ENCODE measurements around the gene TXNL1.

DNA sequence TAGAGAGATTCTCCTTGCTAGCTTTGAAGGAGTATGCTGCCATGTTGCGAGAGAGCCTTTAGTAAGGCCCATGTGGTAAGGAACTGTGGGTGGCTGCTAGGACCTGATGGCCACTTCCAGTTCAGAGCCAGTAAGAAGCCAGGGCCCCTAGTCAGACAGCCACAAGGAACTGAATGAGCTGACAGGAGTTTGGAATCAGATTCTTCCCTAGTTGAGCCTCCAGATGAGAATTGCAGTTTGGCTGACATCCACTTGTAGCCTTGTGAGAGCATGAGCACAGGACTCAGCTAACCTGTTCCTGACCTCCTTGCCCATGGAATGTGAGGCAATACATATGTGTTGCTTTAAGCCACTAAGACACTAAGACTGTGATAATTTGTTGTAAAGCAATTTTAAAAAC is 11.6 kb upstream of the TXNL1 start:
- TF ChIP-seq, protein P1, sequence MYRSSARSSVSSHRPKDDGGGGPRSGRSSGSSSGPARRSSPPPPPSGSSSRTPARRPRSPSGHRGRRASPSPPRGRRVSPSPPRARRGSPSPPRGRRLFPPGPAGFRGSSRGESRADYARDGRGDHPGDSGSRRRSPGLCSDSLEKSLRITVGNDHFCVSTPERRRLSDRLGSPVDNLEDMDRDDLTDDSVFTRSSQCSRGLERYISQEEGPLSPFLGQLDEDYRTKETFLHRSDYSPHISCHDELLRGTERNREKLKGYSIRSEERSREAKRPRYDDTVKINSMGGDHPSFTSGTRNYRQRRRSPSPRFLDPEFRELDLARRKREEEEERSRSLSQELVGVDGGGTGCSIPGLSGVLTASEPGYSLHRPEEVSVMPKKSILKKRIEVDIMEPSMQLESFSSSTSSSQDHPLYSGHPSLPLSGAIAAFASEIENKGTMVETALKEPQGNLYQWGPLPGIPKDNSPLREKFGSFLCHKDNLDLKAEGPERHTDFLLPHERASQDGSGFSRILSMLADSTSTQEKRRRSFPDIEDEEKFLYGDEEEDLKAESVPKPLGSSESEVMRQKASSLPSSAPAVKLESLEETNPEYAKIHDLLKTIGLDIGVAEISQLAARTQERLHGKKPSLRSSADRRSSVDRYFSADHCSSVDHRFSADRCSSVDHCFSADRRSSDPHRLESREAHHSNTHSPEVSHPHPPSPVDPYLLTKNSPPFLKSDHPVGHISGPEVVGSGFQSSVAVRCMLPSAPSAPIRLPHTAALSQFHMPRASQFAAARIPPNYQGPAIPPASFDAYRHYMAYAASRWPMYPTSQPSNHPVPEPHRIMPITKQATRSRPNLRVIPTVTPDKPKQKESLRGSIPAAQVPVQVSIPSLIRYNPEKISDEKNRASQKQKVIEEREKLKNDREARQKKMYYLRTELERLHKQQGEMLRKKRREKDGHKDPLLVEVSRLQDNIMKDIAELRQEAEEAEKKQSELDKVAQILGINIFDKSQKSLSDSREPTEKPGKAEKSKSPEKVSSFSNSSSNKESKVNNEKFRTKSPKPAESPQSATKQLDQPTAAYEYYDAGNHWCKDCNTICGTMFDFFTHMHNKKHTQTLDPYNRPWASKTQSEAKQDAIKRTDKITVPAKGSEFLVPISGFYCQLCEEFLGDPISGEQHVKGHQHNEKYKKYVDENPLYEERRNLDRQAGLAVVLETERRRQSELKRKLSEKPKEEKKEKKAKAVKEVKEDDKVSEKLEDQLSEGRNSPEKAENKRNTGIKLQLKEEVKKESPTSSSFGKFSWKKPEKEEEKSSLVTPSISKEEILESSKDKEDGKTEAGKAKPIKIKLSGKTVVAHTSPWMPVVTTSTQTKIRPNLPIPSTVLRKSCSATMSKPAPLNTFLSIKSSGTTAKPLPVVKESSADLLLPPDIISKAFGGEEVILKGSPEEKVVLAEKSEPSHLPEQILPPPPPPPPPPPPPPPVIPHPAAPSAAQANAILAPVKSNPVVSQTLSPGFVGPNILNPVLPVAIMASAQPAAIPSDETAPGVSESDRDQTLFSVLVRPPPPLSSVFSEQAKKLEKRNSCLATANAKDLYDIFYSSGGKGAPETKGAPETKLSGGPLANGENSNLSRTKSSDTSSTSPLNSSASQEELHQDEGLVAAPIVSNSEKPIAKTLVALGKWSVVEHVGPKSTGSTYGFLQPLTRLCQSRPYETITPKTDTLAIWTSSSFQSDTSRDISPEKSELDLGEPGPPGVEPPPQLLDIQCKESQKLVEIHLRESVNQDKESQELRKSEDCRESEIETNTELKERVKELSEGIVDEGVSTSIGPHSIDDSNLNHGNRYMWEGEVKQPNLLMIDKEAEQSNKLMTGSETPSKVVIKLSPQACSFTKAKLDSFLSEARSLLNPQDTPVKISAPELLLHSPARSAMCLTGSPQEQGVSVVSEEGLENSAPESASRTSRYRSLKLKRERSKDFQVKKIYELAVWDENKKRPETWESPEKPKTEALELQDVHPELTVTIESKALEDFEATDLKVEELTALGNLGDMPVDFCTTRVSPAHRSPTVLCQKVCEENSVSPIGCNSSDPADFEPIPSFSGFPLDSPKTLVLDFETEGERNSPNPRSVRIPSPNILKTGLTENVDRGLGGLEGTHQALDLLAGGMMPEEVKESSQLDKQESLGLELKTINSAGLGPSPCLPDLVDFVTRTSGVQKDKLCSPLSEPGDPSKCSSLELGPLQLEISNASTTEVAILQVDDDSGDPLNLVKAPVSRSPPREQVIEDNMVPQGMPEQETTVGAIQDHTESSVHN (CRISPR knock-in tag; IDR thresholded peaks at IDR 0.05), result no peak
- TF ChIP-seq FOXK1 (CRISPR knock-in tag; IDR thresholded peaks at IDR 0.05; ENCODE audit: borderline replicate concordance, low read depth) (no peak), MTA1 (CRISPR knock-in tag; IDR thresholded peaks at IDR 0.05; ENCODE audit: borderline replicate concordance) (no peak), CBFB (CRISPR knock-in tag; IDR thresholded peaks at IDR 0.05) (no peak), NR2C2 (CRISPR knock-in tag; IDR thresholded peaks at IDR 0.05; ENCODE audit: borderline replicate concordance) (no peak), NR1H2 (CRISPR knock-in tag; IDR thresholded peaks at IDR 0.05; ENCODE audit: borderline replicate concordance, low read depth) (no peak), TGIF2 (CRISPR knock-in tag; IDR thresholded peaks at IDR 0.05) (no peak), SNRNP70 (IDR thresholded peaks at IDR 0.05; ENCODE audit: low read depth, low read length) (no peak), ZNF274 (CRISPR knock-in tag; IDR thresholded peaks at IDR 0.05) (no peak), ZBTB8A (CRISPR knock-in tag; IDR thresholded peaks at IDR 0.05; ENCODE audit: borderline replicate concordance, low read depth) (no peak)
- TF ChIP-seq, protein P2, sequence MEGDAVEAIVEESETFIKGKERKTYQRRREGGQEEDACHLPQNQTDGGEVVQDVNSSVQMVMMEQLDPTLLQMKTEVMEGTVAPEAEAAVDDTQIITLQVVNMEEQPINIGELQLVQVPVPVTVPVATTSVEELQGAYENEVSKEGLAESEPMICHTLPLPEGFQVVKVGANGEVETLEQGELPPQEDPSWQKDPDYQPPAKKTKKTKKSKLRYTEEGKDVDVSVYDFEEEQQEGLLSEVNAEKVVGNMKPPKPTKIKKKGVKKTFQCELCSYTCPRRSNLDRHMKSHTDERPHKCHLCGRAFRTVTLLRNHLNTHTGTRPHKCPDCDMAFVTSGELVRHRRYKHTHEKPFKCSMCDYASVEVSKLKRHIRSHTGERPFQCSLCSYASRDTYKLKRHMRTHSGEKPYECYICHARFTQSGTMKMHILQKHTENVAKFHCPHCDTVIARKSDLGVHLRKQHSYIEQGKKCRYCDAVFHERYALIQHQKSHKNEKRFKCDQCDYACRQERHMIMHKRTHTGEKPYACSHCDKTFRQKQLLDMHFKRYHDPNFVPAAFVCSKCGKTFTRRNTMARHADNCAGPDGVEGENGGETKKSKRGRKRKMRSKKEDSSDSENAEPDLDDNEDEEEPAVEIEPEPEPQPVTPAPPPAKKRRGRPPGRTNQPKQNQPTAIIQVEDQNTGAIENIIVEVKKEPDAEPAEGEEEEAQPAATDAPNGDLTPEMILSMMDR (CRISPR knock-in tag; IDR thresholded peaks at IDR 0.05), result no peak
- TF ChIP-seq, protein P3, sequence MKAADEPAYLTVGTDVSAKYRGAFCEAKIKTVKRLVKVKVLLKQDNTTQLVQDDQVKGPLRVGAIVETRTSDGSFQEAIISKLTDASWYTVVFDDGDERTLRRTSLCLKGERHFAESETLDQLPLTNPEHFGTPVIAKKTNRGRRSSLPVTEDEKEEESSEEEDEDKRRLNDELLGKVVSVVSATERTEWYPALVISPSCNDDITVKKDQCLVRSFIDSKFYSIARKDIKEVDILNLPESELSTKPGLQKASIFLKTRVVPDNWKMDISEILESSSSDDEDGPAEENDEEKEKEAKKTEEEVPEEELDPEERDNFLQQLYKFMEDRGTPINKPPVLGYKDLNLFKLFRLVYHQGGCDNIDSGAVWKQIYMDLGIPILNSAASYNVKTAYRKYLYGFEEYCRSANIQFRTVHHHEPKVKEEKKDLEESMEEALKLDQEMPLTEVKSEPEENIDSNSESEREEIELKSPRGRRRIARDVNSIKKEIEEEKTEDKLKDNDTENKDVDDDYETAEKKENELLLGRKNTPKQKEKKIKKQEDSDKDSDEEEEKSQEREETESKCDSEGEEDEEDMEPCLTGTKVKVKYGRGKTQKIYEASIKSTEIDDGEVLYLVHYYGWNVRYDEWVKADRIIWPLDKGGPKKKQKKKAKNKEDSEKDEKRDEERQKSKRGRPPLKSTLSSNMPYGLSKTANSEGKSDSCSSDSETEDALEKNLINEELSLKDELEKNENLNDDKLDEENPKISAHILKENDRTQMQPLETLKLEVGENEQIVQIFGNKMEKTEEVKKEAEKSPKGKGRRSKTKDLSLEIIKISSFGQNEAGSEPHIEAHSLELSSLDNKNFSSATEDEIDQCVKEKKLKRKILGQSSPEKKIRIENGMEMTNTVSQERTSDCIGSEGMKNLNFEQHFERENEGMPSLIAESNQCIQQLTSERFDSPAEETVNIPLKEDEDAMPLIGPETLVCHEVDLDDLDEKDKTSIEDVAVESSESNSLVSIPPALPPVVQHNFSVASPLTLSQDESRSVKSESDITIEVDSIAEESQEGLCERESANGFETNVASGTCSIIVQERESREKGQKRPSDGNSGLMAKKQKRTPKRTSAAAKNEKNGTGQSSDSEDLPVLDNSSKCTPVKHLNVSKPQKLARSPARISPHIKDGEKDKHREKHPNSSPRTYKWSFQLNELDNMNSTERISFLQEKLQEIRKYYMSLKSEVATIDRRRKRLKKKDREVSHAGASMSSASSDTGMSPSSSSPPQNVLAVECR (CRISPR knock-in tag; IDR thresholded peaks at IDR 0.05; ENCODE audit: borderline replicate concordance), result no peak

All from HepG2 (cell line).